GM23338 (cell line): ENCODE measurements around the gene UNKL.

ENCODE experiments used
- CREB1 ChIP-seq: fragments of 250-450 bp; sonication (Bioruptor Pico); IDR thresholded peaks from 2 replicates; pipeline ENCODE4 v1.5.0; 2020; ENCODE audit warnings: low read depth, mild to moderate bottlenecking, moderate library complexity
- EZH2 ChIP-seq: fragments of 200-600 bp; sonication (generic); IDR thresholded peaks from one replicate; pipeline ENCODE4 v1.8.0; 2017; ENCODE audit warnings: antibody characterized with exemption, mild to moderate bottlenecking, low read depth; ENCODE audit not compliant: unreplicated experiment
- EZH2phosphoT487 ChIP-seq: fragments of 200-600 bp; sonication (generic); IDR thresholded peaks from one replicate; pipeline ENCODE4 v1.8.1; 2018; ENCODE audit warnings: antibody characterized with exemption; ENCODE audit not compliant: unreplicated experiment
- JUNB ChIP-seq: IDR thresholded peaks from one replicate; pipeline ENCODE4 v1.6.1; 2016; ENCODE audit warnings: antibody characterized with exemption; ENCODE audit not compliant: unreplicated experiment
- NANOG ChIP-seq: IDR thresholded peaks from 2 replicates; pipeline ENCODE4 v1.6.1; 2016; ENCODE audit warnings: antibody characterized with exemption, borderline replicate concordance
- POLR2AphosphoS5 ChIP-seq: IDR thresholded peaks from 2 replicates; pipeline ENCODE4 v1.6.1; 2016; ENCODE audit warnings: antibody characterized with exemption, low read depth
- STAT1 ChIP-seq: IDR thresholded peaks from one replicate; pipeline ENCODE4 v1.6.1; 2016; ENCODE audit warnings: antibody characterized with exemption; ENCODE audit not compliant: unreplicated experiment
- ZNF114 ChIP-seq: fragments of 250-450 bp; sonication (Bioruptor Pico); IDR thresholded peaks from 2 replicates; pipeline ENCODE4 v1.5.0; 2020; ENCODE audit warnings: mild to moderate bottlenecking, moderate library complexity
- TF ChIP-seq, protein P1 (sequence below), 2 experiments: fragments of 200-600 bp in 1 of 2; sonication (generic) in 1 of 2; conservative IDR thresholded peaks; 2 replicates each; pipeline versions ENCODE4 v1.5.1 to v1.6.1; 2016 to 2017; ENCODE audit warnings: antibody characterized with exemption in 2 of 2, low read depth in 2 of 2, mild to moderate bottlenecking in 2 of 2, moderate library complexity in 1 of 2
- TF ChIP-seq, protein P2 (sequence below): IDR thresholded peaks from one replicate; pipeline ENCODE4 v1.6.1; 2018; ENCODE audit warnings: antibody characterized with exemption; ENCODE audit not compliant: unreplicated experiment
- TF ChIP-seq, protein P3 (sequence below): fragments of 250-450 bp; sonication (Bioruptor Pico); IDR thresholded peaks from 2 replicates; pipeline ENCODE4 v1.5.0; 2020; ENCODE audit warnings: mild to moderate bottlenecking, moderate library complexity

DNA sequence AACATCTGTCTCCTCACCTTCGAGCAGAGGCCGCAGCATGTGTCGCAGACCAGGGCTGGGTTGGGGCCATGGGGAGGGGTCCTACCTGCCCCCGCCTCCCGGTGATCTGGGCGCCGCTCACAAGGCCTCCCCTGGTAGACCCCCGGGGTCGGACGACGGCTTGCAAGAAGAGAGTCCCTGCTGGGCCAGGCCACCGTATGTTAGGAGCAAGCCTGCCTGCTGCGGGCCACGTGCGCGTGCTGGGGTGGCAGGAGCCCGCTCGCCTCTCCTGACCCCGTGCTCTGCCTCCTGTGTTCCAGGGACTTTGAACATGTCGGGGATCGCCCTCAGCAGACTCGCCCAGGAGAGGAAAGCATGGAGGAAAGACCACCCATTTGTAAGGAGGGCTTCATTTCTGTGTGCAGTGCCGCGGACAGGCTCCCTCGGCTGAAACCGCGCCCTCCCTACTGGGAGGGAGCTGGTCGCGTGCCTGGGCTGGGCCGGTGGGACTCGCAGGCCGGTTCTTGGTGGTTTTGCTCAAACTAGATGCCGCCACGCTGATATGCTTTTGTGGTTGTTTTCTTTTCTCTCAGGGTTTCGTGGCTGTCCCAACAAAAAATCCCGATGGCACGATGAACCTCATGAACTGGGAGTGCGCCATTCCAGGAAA is 100.7 kb downstream of the UNKL start:
- TF ChIP-seq JUNB = no peak
- no peak for TF ChIP-seq POLR2AphosphoS5
- TF ChIP-seq, protein P1, sequence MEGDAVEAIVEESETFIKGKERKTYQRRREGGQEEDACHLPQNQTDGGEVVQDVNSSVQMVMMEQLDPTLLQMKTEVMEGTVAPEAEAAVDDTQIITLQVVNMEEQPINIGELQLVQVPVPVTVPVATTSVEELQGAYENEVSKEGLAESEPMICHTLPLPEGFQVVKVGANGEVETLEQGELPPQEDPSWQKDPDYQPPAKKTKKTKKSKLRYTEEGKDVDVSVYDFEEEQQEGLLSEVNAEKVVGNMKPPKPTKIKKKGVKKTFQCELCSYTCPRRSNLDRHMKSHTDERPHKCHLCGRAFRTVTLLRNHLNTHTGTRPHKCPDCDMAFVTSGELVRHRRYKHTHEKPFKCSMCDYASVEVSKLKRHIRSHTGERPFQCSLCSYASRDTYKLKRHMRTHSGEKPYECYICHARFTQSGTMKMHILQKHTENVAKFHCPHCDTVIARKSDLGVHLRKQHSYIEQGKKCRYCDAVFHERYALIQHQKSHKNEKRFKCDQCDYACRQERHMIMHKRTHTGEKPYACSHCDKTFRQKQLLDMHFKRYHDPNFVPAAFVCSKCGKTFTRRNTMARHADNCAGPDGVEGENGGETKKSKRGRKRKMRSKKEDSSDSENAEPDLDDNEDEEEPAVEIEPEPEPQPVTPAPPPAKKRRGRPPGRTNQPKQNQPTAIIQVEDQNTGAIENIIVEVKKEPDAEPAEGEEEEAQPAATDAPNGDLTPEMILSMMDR (conservative IDR thresholded peaks at IDR 0.05; ENCODE audit: low read depth in 2 of 2) = no peak
- TF ChIP-seq EZH2phosphoT487 = no peak
- TF ChIP-seq ZNF114 = no peak
- TF ChIP-seq, protein P2, sequence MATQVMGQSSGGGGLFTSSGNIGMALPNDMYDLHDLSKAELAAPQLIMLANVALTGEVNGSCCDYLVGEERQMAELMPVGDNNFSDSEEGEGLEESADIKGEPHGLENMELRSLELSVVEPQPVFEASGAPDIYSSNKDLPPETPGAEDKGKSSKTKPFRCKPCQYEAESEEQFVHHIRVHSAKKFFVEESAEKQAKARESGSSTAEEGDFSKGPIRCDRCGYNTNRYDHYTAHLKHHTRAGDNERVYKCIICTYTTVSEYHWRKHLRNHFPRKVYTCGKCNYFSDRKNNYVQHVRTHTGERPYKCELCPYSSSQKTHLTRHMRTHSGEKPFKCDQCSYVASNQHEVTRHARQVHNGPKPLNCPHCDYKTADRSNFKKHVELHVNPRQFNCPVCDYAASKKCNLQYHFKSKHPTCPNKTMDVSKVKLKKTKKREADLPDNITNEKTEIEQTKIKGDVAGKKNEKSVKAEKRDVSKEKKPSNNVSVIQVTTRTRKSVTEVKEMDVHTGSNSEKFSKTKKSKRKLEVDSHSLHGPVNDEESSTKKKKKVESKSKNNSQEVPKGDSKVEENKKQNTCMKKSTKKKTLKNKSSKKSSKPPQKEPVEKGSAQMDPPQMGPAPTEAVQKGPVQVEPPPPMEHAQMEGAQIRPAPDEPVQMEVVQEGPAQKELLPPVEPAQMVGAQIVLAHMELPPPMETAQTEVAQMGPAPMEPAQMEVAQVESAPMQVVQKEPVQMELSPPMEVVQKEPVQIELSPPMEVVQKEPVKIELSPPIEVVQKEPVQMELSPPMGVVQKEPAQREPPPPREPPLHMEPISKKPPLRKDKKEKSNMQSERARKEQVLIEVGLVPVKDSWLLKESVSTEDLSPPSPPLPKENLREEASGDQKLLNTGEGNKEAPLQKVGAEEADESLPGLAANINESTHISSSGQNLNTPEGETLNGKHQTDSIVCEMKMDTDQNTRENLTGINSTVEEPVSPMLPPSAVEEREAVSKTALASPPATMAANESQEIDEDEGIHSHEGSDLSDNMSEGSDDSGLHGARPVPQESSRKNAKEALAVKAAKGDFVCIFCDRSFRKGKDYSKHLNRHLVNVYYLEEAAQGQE = no peak
- TF ChIP-seq EZH2 = no peak
- no peak for TF ChIP-seq CREB1 (CRISPR knock-in tag)
- TF ChIP-seq NANOG = no peak
- TF ChIP-seq STAT1 = no peak
- TF ChIP-seq, protein P3, sequence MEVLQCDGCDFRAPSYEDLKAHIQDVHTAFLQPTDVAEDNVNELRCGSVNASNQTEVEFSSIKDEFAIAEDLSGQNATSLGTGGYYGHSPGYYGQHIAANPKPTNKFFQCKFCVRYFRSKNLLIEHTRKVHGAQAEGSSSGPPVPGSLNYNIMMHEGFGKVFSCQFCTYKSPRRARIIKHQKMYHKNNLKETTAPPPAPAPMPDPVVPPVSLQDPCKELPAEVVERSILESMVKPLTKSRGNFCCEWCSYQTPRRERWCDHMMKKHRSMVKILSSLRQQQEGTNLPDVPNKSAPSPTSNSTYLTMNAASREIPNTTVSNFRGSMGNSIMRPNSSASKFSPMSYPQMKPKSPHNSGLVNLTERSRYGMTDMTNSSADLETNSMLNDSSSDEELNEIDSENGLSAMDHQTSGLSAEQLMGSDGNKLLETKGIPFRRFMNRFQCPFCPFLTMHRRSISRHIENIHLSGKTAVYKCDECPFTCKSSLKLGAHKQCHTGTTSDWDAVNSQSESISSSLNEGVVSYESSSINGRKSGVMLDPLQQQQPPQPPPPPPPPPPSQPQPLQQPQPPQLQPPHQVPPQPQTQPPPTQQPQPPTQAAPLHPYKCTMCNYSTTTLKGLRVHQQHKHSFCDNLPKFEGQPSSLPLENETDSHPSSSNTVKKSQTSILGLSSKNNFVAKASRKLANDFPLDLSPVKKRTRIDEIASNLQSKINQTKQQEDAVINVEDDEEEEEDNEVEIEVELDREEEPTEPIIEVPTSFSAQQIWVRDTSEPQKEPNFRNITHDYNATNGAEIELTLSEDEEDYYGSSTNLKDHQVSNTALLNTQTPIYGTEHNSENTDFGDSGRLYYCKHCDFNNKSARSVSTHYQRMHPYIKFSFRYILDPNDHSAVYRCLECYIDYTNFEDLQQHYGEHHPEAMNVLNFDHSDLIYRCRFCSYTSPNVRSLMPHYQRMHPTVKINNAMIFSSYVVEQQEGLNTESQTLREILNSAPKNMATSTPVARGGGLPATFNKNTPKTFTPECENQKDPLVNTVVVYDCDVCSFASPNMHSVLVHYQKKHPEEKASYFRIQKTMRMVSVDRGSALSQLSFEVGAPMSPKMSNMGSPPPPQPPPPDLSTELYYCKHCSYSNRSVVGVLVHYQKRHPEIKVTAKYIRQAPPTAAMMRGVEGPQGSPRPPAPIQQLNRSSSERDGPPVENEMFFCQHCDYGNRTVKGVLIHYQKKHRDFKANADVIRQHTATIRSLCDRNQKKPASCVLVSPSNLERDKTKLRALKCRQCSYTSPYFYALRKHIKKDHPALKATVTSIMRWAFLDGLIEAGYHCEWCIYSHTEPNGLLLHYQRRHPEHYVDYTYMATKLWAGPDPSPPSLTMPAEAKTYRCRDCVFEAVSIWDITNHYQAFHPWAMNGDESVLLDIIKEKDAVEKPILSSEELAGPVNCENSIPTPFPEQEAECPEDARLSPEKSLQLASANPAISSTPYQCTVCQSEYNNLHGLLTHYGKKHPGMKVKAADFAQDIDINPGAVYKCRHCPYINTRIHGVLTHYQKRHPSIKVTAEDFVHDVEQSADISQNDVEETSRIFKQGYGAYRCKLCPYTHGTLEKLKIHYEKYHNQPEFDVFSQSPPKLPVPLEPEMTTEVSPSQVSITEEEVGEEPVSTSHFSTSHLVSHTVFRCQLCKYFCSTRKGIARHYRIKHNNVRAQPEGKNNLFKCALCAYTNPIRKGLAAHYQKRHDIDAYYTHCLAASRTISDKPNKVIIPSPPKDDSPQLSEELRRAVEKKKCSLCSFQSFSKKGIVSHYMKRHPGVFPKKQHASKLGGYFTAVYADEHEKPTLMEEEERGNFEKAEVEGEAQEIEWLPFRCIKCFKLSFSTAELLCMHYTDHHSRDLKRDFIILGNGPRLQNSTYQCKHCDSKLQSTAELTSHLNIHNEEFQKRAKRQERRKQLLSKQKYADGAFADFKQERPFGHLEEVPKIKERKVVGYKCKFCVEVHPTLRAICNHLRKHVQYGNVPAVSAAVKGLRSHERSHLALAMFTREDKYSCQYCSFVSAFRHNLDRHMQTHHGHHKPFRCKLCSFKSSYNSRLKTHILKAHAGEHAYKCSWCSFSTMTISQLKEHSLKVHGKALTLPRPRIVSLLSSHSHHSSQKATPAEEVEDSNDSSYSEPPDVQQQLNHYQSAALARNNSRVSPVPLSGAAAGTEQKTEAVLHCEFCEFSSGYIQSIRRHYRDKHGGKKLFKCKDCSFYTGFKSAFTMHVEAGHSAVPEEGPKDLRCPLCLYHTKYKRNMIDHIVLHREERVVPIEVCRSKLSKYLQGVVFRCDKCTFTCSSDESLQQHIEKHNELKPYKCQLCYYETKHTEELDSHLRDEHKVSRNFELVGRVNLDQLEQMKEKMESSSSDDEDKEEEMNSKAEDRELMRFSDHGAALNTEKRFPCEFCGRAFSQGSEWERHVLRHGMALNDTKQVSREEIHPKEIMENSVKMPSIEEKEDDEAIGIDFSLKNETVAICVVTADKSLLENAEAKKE (CRISPR knock-in tag) = no peak
